Transverse colon (tissue), 4 donors: Measurements from ENCODE around the gene C2.

Experiments used
- CTCF ChIP-seq, 5 experiments: fragments of 200-600 bp in 3 of 5; fragments of 450-650 bp in 2 of 5; sonication (generic) in 3 of 5; IDR thresholded peaks; 1 replicate in 2 of 5; 2 replicates in 3 of 5; pipeline ENCODE4 v1.5.1; 2016 to 2017; ENCODE audit warnings: antibody characterized with exemption in 5 of 5, inconsistent platforms in 3 of 5, mild to moderate bottlenecking in 2 of 5, moderate library complexity in 1 of 5
- POLR2A ChIP-seq: fragments of 450-650 bp; IDR thresholded peaks from one replicate; pipeline ENCODE4 v1.6.1; 2016; ENCODE audit warnings: antibody characterized with exemption, mild to moderate bottlenecking, moderate library complexity
- POLR2AphosphoS5 ChIP-seq, 3 donors: sonication (generic); formaldehyde crosslinking; IDR thresholded peaks; one replicate each; pipeline ENCODE4 v1.6.1; 2016; ENCODE audit warnings: antibody characterized with exemption in 3 of 3

- no peak for TF ChIP-seq CTCF (IDR thresholded peaks at IDR 0.05)
- TF ChIP-seq POLR2A: no peak
- no peak for TF ChIP-seq POLR2AphosphoS5 (IDR thresholded peaks at IDR 0.05)
Observed at GRCh38 chr6:31935021-31935420, 7.5 kb downstream of the C2 start.
